Activated CD4-positive, alpha-beta T cell treated with anti-CD3 and anti-CD28 coated beads, Interleukin-2, Interleukin-6, amounts not matched to agents 100 ng/mL and 50 ng/mL, durations not matched to agents 16 hours and 8 hours (primary cell): ENCODE data around the gene OR4C12.
A peak's percentile ranks its signal among the peaks of the same experiment; 100 is the strongest.
"Not testable (repeated sequence)": the region's sequence is repeated elsewhere in the genome, so short reads cannot be mapped to it uniquely, and the experiment has no call there.

Source experiments
- DNase-seq: peaks from one replicate; pipeline ENCODE4 v3.0.0-alpha.2; 2020

Gene OR4C12

GRCh38 chr11:49982435-49982834 lies at the start of gene OR4C12:
Gene OR4C12 (minus strand): TSS chr11:49982535. CDS start chr11:49982501, 34 bp downstream.
- DNase-seq: not testable (repeated sequence)

GRCh38 chr11:50030193-50030592 lies 47.9 kb upstream of the OR4C12 start:
- DNase-seq: no peak

- peak; percentile 70 for DNase-seq
These were observed 13.2 kb upstream of the OR4C12 start for GRCh38 chr11:49995565-49995964.

GRCh38 chr11:49973439-49973838 lies 8.9 kb downstream of the OR4C12 start:
- not testable (repeated sequence) for DNase-seq

GRCh38 chr11:49952091-49952490 lies 30.2 kb downstream of the OR4C12 start, which contains the start of gene OR4C13:
Gene OR4C13 (plus strand): TSS chr11:49952391. CDS start chr11:49952423, 32 bp downstream.
- DNase-seq: no peak

- DNase-seq: not testable (repeated sequence)
These were observed 33.6 kb downstream of the OR4C12 start for GRCh38 chr11:49948701-49949100.
